GM19372 (cell line): ENCODE measurements around the gene SLC25A15.
"Not testable (repeated sequence)": the region's sequence is repeated elsewhere in the genome, so short reads cannot be mapped to it uniquely, and the experiment has no call there.

Experiments used
- ATAC-seq: cut with Tn5 transposase; IDR thresholded peaks from one replicate; pipeline ENCODE4 v1.9.1; 2021; ENCODE audit warnings: mild to moderate bottlenecking, low read depth, moderate library complexity; ENCODE audit not compliant: unreplicated experiment

Gene SLC25A15

GRCh38 chr13:40780822-40781401 lies 8.5 kb upstream of the SLC25A15 start:
- no peak for ATAC-seq

DNA sequence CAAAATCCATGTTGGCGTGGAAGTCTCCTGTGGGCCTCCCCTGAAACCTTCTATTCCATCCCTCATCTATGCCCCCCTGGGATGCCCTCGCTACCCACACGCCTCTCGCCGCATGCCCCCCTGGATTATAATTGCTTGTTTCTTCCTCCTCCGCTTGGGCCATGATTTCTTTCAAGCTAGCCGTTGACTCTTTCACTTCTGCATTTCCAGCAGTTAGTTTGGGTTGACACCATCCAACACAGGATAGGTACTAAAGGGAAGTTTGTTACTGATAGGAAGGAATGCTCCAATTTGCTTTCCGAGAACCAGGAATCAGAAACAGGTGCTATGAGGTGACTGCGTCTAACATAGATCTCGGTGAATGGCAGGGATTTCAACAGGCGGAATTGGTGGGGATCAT lies 7.7 kb upstream of the SLC25A15 start:
- ATAC-seq = no peak

GRCh38 chr13:40782971-40783370 lies 6.4 kb upstream of the SLC25A15 start:
- ATAC-seq = not testable (repeated sequence)

DNA sequence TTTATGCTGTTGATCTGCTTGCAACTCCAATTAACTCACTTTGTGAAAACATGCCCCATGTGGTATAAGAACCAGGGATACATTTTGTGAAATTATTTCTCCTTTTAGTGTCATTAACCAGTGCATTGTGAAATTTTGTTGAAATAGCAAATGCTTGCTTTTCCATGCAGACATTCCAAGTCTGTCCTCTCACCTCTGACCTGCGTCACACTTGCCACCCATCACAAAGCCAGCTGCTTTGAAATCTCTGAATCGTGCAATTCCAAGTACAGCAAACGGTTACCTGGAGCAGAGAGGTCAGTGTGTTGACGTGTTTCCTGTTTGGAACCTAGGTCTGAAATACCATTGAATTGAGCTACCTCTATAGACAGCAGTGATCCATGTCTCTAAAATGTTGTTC lies 4.9 kb upstream of the SLC25A15 start:
- no peak for ATAC-seq

- ATAC-seq = no peak
These were observed 2.8 kb upstream of the SLC25A15 start for GRCh38 chr13:40786568-40786996.

DNA sequence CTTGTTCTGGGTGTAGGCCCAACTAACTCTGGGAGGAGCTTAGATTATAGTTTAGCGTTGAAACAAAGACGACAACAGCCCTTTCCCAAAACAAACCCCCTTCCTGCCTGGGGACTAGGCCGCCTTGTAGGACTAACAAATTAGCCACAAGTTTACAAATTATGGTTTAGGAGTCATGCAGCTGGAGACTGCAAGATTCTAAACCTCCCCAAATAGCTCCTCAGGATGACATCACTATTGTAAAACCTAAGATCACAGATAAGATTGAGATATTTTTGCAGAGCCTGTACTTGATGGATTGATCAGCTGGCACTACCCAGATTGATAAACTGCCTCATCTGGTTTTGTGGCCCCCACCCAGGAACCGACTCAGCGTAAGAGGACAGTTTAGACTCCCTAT lies 2.3 kb upstream of the SLC25A15 start:
- ATAC-seq = no peak

DNA sequence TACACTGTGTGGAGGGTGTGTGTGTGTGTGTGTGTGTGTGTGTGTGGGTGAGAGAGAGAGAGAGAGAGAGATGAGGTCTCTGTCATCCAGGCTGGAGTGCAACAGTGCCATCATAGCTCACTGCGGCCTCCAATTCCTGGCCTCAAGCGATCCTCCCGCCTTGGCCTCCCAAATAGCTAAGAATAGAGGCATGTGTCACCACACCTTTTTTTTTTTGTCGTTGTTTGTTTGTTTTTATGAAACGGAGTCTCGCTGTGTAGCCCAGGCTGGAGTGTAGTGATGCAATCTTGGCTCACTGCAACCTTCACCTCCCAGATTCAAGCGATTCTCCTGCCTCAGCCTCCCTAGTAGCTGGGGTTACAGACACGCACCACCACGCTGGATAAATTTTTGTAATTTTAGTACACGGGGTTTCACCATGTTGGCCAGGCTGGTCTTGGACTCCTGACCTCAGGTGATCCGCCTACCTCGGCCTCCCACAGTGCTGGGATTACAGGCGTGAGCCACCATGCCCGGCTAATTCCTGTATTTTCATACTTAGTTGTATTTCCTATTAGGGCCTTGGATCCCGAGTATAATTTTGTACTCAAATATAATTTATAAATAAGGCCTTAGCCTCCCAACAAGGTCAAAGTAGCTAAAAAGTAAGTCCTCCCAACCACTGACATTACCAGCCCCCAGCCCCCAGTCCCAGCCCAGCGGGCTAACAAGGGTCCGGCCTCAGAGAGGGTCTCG lies 704 bp upstream of the SLC25A15 start:
- not testable (repeated sequence) for ATAC-seq

- no peak for ATAC-seq
These were observed 774 bp downstream of the SLC25A15 start for GRCh38 chr13:40790154-40790616.

GRCh38 chr13:40792284-40793051 lies 3.1 kb downstream of the SLC25A15 start:
- no peak for ATAC-seq

DNA sequence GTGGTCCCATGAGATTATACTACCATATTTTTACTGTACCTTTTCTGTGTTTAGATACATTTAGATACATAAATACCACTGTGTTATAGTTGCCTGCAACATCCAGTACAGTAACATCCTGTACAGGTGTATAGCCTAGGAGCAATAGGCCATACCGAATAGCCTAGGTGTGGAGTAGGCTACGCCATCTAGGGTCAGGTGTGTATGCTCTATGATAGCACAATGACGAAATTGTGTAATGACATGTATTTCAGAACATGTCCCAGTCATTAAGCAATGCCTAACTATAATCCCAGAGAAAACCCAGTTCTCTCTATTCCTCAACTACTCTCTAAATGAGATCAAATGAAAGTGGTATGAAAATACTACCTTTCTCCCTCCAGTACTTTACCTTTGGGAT lies 3.9 kb downstream of the SLC25A15 start:
- no peak for ATAC-seq

GRCh38 chr13:40794414-40795368 lies 5.3 kb downstream of the SLC25A15 start:
- ATAC-seq = no peak

GRCh38 chr13:40796649-40797048 lies 7.2 kb downstream of the SLC25A15 start:
- no peak for ATAC-seq

- ATAC-seq = no peak
These were observed 9.0 kb downstream of the SLC25A15 start for GRCh38 chr13:40798380-40798779.

- no peak for ATAC-seq
These were observed 10.1 kb downstream of the SLC25A15 start for GRCh38 chr13:40799508-40799907.

DNA sequence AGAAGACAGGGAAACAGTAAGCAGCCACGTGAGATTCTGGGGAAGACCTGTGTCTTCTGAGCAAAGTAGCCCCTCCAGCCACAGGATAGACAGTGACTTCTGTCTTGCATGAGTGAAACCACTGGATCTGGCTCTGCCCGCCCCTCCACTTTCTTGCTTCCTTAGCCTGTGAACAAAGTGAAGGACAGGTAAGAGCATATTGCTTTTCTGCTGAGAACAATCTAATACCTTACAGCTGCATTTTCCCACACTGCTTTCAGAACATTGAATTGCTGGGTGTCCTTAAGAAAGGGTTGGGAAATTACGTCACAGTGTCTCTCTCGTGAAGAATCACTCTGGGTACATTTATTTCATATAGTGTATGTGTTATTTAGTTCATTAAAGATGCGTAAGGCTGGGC lies 11.1 kb downstream of the SLC25A15 start:
- no peak for ATAC-seq

- ATAC-seq = no peak
These were observed 12.1 kb downstream of the SLC25A15 start for GRCh38 chr13:40801255-40802217.

DNA sequence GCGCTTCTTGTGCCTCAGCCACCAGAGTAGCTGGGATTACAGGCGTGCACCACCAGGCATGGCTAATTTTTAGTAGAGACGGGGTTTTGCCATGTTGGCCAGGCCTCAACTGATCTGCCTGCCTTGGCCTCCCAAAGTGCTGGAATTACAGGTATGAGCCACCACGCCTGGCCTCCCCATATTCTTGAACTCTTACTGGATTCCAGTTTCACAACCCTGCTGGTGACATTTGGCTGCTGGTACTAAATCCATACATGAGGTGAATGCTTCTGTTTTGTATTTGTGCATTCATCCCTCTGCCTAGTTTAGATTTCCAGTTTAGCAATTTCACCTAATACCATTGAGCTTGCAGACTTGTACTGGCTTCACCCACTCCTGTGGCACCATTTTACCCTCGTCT lies 13.9 kb downstream of the SLC25A15 start:
- no peak for ATAC-seq

DNA sequence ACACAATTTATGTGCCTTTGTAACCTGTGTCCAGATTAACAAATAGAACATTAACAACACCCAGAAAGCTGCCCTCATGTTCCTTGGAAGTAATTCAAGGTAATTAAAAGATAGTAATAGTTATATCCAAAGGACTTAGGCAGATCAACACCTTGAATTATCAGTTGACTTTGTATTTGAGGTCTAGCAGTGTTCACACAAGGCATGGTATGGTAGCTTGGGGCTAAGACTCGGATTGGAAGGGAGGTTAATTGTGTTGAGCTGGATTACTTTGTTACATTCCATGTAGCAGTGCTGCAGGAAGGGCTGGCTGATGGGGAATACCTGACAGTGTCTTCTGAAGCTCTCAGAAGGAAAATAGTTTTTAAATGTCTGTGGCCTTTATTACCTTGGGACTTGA lies 16.8 kb downstream of the SLC25A15 start:
- ATAC-seq = no peak

GRCh38 chr13:40809471-40809870 lies 20.1 kb downstream of the SLC25A15 start:
- no peak for ATAC-seq
